DOHH2 (cell line): ENCODE results near the gene ATF6B.

Experiments used
- H3F3A ChIP-seq: fragments of 200-600 bp; sonication (generic), shearing (Covaris generic); 2 replicates; pipeline ENCODE4 v1.6.0; 2016; ENCODE audit warnings: antibody characterized with exemption, mild to moderate bottlenecking; ENCODE audit not compliant: control insufficient read depth, insufficient read depth
- H3K27ac ChIP-seq: fragments of 200-600 bp; sonication (generic); 2 replicates; pipeline ENCODE4 v1.5.1; 2014; ENCODE audit warnings: low read depth, mild to moderate bottlenecking, low read length, moderate library complexity
- H3K27me3 ChIP-seq: fragments of 200-600 bp; sonication (generic); 2 replicates; pipeline ENCODE4 v1.6.1; 2014; ENCODE audit warnings: mild to moderate bottlenecking, low read length, mixed read lengths; ENCODE audit not compliant: control insufficient read depth
- H3K36me3 ChIP-seq: fragments of 200-600 bp; sonication (generic); 2 replicates; pipeline ENCODE4 v1.6.1; 2014; ENCODE audit warnings: mild to moderate bottlenecking, low read length, moderate library complexity, mixed read lengths; ENCODE audit not compliant: control insufficient read depth
- H3K4me1 ChIP-seq: fragments of 200-600 bp; sonication (generic); 2 replicates; pipeline ENCODE4 v1.6.1; 2014; ENCODE audit warnings: mild to moderate bottlenecking, low read length, mixed read lengths; ENCODE audit not compliant: control insufficient read depth
- H3K4me2 ChIP-seq: fragments of 200-600 bp; sonication (generic); 2 replicates; pipeline ENCODE4 v1.6.0; 2014; ENCODE audit warnings: mild to moderate bottlenecking, low read length, moderate library complexity
- H3K4me3 ChIP-seq: fragments of 200-600 bp; sonication (generic); 2 replicates; pipeline ENCODE4 v1.5.1; 2014; ENCODE audit warnings: mild to moderate bottlenecking, low read length, mixed read lengths
- H3K79me2 ChIP-seq: fragments of 200-600 bp; sonication (generic); 2 replicates; pipeline ENCODE4 v1.6.1; 2014; ENCODE audit warnings: mild to moderate bottlenecking, low read length, mixed read lengths; ENCODE audit not compliant: control insufficient read depth
- H3K9me2 ChIP-seq: fragments of 200-600 bp; sonication (generic); replicated peaks from 2 replicates; pipeline ENCODE4 v1.6.1; 2014; ENCODE audit warnings: mild to moderate bottlenecking, low read length, mixed read lengths; ENCODE audit not compliant: control insufficient read depth
- H3K9me3 ChIP-seq: fragments of 200-600 bp; sonication (generic); 2 replicates; pipeline ENCODE4 v1.6.1; 2014; ENCODE audit warnings: antibody characterized with exemption, low read length, mixed read lengths; ENCODE audit not compliant: control insufficient read depth, insufficient read depth
- H4K20me1 ChIP-seq: fragments of 200-600 bp; sonication (generic); 2 replicates; pipeline ENCODE4 v1.6.0; 2014; ENCODE audit warnings: low read depth, mild to moderate bottlenecking, antibody characterized with exemption, low read length, moderate library complexity; ENCODE audit not compliant: control insufficient read depth, insufficient read depth
- CTCF ChIP-seq: fragments of 200-600 bp; sonication (generic); IDR thresholded peaks from one replicate; pipeline ENCODE4 v1.5.1; 2014; ENCODE audit warnings: antibody characterized with exemption, mild to moderate bottlenecking, low read depth, low read length; ENCODE audit not compliant: poor library complexity, severe bottlenecking
- EZH2phosphoT487 ChIP-seq: fragments of 200-600 bp; sonication (generic); IDR thresholded peaks from 2 replicates; pipeline ENCODE4 v1.6.1; 2017; ENCODE audit warnings: borderline replicate concordance, mild to moderate bottlenecking, antibody characterized with exemption, low read length, moderate library complexity, mixed read lengths

ATF6B gene

GRCh38 chr6:32127717-32128592 is at the start of gene ATF6B:
Gene ATF6B (minus strand): TSS chr6:32128246. CDS start chr6:32128207, 39 bp downstream.
- Histone ChIP-seq H3K79me2 (peaks cover 43% of the 10 kb centered on the region), H3K36me3 (peaks cover 46% of the 10 kb centered on the region), H3K9me2 (no peaks in the 10 kb centered on the region), H3K4me3 (peak within 1 kb of the TSS; percentile 93), H3K27ac (peak within 1 kb of the TSS; percentile 66), H3F3A (0 out of 2 replicates have a peak, but pooled peaks cover 3% of the 10 kb centered on the region), H3K27me3 (no peaks in the 10 kb centered on the region), H4K20me1 (0 out of 2 replicates have a peak, but pooled peaks cover 3% of the 10 kb centered on the region), H3K9me3 (no peaks in the 10 kb centered on the region), H3K4me2 (peak within 1 kb of the TSS; percentile 86), H3K4me1 (peaks cover 27% of the 10 kb centered on the region)
- TF ChIP-seq EZH2phosphoT487: no peak
- TF ChIP-seq CTCF: no peak

GRCh38 chr6:32177183-32177787 is 49.2 kb upstream of the ATF6B start:
- Histone ChIP-seq H3K27ac (peak overlapping the region; percentile 94), H3F3A (peaks cover 14% of the 10 kb centered on the region), H3K27me3 (no peaks in the 10 kb centered on the region), H3K79me2 (peaks cover 53% of the 10 kb centered on the region), H3K4me2 (peak overlapping the region; percentile 99), H3K4me1 (peaks cover 49% of the 10 kb centered on the region), H3K36me3 (peaks cover 29% of the 10 kb centered on the region), H4K20me1 (no peaks in the 10 kb centered on the region), H3K9me2 (no peaks in the 10 kb centered on the region), H3K9me3 (no peaks in the 10 kb centered on the region), H3K4me3 (peak overlapping the region; percentile 85)
- TF ChIP-seq CTCF: no peak
- no peak for TF ChIP-seq EZH2phosphoT487

GRCh38 chr6:32176476-32177182 is 48.6 kb upstream of the ATF6B start:
- Histone ChIP-seq H3K27ac (peak overlapping the region; percentile 94), H3F3A (peaks cover 15% of the 10 kb centered on the region), H3K4me3 (peak overlapping the region; percentile 85), H3K9me3 (no peaks in the 10 kb centered on the region), H3K79me2 (peaks cover 53% of the 10 kb centered on the region), H3K36me3 (peaks cover 29% of the 10 kb centered on the region), H3K27me3 (no peaks in the 10 kb centered on the region), H4K20me1 (no peaks in the 10 kb centered on the region), H3K4me1 (peaks cover 49% of the 10 kb centered on the region), H3K9me2 (no peaks in the 10 kb centered on the region), H3K4me2 (peak overlapping the region; percentile 99)
- TF ChIP-seq EZH2phosphoT487 (no peak), CTCF (no peak)
